HG02759 (cell line): Measurements from ENCODE around the gene TLL2.

ENCODE experiments used
- ATAC-seq: cut with Tn5 transposase; IDR thresholded peaks from one replicate; pipeline ENCODE4 v1.9.1; 2021; ENCODE audit warnings: mild to moderate bottlenecking, moderate library complexity; ENCODE audit not compliant: unreplicated experiment

TLL2 gene

GRCh38 chr10:96338279-96338925 lies 175.3 kb downstream of the TLL2 start:
- no peak for ATAC-seq

- ATAC-seq, result no peak
These were observed 176.6 kb downstream of the TLL2 start for GRCh38 chr10:96337106-96337505.

- ATAC-seq, result no peak
These were observed 178.9 kb downstream of the TLL2 start for GRCh38 chr10:96334616-96335526.

GRCh38 chr10:96333101-96333500 lies 180.6 kb downstream of the TLL2 start:
- no peak for ATAC-seq

GRCh38 chr10:96327462-96327861 lies 186.3 kb downstream of the TLL2 start:
- no peak for ATAC-seq

- ATAC-seq, result peak; percentile 92
These were observed 187.9 kb downstream of the TLL2 start for GRCh38 chr10:96325719-96326373.

GRCh38 chr10:96324447-96324846 lies 189.3 kb downstream of the TLL2 start:
- no peak for ATAC-seq

- no peak for ATAC-seq
These were observed 191.5 kb downstream of the TLL2 start for GRCh38 chr10:96322275-96322674.

- ATAC-seq, result no peak
These were observed 191.9 kb downstream of the TLL2 start for GRCh38 chr10:96321822-96322221.

GRCh38 chr10:96319754-96320474 lies 193.8 kb downstream of the TLL2 start:
- no peak for ATAC-seq

- ATAC-seq, result no peak
These were observed 196.5 kb downstream of the TLL2 start for GRCh38 chr10:96317067-96317833.
